GM18499 (cell line): Measurements from ENCODE around the gene GJD2.

Experiments
- ATAC-seq: cut with Tn5 transposase; IDR thresholded peaks from one replicate; pipeline ENCODE4 v1.9.1; 2021; ENCODE audit warnings: moderate number of reproducible peaks; ENCODE audit not compliant: insufficient read depth, unreplicated experiment

Gene GJD2

DNA sequence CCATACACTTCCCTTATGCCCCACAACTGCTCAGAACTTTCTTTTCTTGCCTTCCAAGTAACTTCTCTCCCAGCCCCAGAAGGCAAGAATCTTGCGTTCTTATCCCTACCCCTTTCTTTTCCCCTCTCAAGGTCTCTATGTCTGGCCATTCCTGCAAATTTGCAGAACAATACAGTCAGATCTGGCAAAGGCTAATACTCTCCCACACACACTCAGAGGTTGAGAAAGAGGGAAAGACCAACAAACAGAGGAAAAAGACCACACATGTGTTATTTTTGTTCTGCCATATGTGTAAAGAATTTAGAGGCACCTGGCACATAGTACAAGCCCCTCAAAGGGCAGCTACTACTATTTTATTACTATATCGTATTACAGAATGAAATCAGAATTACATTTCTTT is 25.7 kb downstream of the GJD2 start:
- no peak for ATAC-seq

GRCh38 chr15:34726406-34727100 is 28.2 kb downstream of the GJD2 start:
- no peak for ATAC-seq

GRCh38 chr15:34725556-34725955 is 29.2 kb downstream of the GJD2 start:
- ATAC-seq = no peak

GRCh38 chr15:34724481-34724880 is 30.3 kb downstream of the GJD2 start:
- ATAC-seq = no peak

DNA sequence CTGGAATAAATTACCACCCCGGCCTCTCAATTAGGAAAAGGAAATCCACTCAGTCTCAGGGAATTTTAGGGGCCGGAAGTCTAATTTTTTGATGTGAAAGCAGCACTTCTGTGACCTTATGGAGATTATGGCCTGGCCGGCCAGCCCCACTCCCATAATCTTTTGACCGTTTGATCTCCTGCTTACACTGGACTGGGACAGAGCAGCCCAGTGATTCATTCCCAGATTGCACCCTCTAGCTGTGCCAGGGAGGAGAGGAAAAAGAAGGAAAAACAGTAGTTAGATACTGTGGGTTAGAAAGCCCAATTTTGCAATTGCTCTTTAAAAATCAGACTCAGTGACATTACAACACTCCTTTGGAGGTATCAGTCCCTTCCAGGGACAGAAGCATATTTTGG is 32.4 kb downstream of the GJD2 start:
- no peak for ATAC-seq

- no peak for ATAC-seq
These were observed 32.9 kb downstream of the GJD2 start for GRCh38 chr15:34721802-34722438.

DNA sequence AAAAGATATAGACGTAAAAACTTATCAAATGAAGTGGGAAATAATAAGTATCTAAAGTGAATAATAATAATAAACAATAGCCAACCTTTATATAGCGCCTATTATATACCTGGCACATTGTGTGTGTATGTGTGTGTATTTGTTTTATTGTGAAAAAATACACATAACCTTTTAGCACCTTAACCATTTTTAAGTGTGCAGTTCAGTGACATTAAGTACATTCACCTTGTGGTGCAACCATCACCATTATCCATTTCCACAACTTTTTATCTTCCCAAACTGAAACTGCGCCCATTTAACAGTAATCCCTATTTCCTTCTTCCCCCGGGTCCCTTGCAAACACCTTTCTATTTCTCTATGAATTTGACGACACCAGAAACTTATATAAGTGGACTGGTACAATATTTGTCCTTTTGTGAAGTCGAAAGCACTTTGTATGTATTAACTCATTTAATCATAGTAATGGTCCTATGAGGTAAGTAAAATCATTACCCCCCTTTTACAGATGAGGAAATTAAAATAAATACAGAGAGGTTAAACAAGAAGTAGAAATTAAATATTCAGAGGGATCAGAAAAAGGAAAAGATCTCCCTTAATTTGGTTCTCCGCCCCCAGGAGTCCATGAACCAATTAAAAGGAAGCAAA is 33.5 kb downstream of the GJD2 start:
- no peak for ATAC-seq

DNA sequence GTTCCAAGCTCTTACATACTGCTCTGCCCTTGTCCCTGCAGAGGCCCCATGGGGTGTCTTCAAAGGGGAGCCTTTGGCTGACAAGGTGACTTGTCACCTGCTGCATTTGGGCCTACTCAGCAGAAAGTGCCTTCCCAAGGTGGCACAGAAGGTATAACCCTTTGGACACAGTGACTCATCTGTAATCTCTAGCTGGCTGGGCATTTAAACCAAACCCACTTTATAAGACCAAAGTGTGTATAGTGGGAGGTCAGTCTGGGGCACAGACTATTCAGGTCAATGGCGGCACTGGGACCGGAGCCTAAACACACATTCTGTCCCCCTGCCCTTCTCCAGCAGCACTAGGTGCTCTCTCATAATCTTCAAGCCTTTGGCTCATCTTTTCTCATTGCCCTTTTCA is 35.1 kb downstream of the GJD2 start:
- no peak for ATAC-seq

GRCh38 chr15:34718681-34719665 is 35.8 kb downstream of the GJD2 start:
- ATAC-seq = no peak

- ATAC-seq = no peak
These were observed 37.1 kb downstream of the GJD2 start for GRCh38 chr15:34717729-34718128.

DNA sequence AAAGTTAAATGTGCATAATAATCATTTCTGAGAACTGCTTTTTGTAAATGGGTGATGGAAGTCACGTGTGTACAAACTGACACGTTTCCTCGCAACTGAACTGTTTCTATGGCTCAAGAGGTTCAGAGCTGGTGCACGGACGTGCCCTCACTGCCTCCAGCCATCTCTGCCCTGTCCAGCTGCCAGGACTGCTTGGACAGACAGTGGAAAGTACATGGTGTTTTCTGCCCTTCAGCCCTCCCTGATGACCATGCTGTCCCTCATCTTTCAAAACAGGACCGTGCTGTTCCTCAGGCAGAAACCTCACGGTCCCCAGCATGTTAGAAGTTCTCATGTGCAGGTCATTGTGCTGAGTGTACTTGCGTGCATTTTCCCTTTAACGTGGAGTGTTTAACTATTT is 38.7 kb downstream of the GJD2 start:
- ATAC-seq = no peak

GRCh38 chr15:34714476-34715121 is 40.2 kb downstream of the GJD2 start:
- ATAC-seq = no peak

- no peak for ATAC-seq
These were observed 41.2 kb downstream of the GJD2 start for GRCh38 chr15:34713635-34714034.

GRCh38 chr15:34709866-34710265 is 44.9 kb downstream of the GJD2 start:
- no peak for ATAC-seq

GRCh38 chr15:34708422-34708821 is 46.4 kb downstream of the GJD2 start:
- no peak for ATAC-seq

DNA sequence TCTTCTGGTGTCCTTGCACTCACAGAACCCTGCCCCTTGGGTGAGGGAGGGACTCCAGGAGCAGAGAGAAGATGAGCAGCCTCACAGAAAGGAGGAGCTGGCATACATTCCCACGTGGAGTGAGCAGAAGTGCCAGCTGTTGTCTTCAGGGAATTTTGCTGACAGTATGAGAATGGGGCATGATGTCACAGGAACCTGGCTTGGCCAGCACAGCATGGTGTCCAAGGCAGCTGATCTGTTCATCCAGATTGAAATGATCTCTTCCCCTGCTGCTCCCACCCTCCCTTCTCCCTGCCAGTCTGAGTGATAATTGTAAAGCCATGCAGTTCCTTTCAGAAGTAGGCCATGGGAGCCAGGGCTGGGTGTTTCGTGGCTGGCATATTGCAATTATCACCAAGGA is 53.3 kb downstream of the GJD2 start:
- ATAC-seq = no peak
